ENCODE results near the gene NEUROG3. TPM values are rescaled to one million over a fixed set of nuclear protein-coding genes. Genes with fewer than 3 reads are reported as not detected.

NEUROG3 gene
- total RNA-seq, 1 experiment from 2014 or later: not detected

- TF ChIP-seq REST (IDR thresholded peaks at IDR 0.05; ENCODE audit: insufficient read depth in 1 of 2, low read depth in 2 of 2, low read length in 1 of 2) (no peak), SIN3A (IDR thresholded peaks at IDR 0.05; ENCODE audit: borderline replicate concordance, insufficient read depth, low read depth, low read length) (no peak), TCF7L2 (IDR thresholded peaks at IDR 0.05; ENCODE audit: low read depth, low read length) (no peak), CTCF (IDR thresholded peaks at IDR 0.05) (no peak), POLR2AphosphoS5 (IDR thresholded peaks at IDR 0.05; ENCODE audit: low read depth, low read length) (no peak)
- no peaks in the 10 kb centered on the region for H3K9me3 ChIP-seq (ENCODE audit: control insufficient read depth, insufficient read depth, low read depth, low read length)
- H3K4me3 ChIP-seq (ENCODE audit: low read depth in 2 of 2, low read length in 2 of 2): peak overlapping the region; percentile 25 to 51
- peak; percentile 2; the same call in 1 of the 2 replicates for ATAC-seq
- no peaks in the 10 kb centered on the region for H3K36me3 ChIP-seq (ENCODE audit: control insufficient read depth, insufficient read depth, low read length)
- in situ Hi-C loops (cut with HindIII; ENCODE audit: low pct_unique_long_range_greater_than_20kb, low sequenced_read_pairs) (no loop called here), intact Hi-C loops (cut with micrococcal nuclease; ENCODE audit: unreplicated experiment) (no loop called here)
- ChIA-PET POLR2A (interaction anchor here (0.7 kb wide), 1 partner anchor 152 kb away, joined by 5 read pairs; no protein-coding TSS in a partner anchor), CTCF (interaction anchor here (0.5 to 1.2 kb wide), 2 partner anchors 9 to 167 kb away, joined by 5 to 6 read pairs; no protein-coding TSS in a partner anchor)
- no peak overlapping the region for H3K27ac ChIP-seq (ENCODE audit: low read length)
- H3K4me1 ChIP-seq (ENCODE audit: control insufficient read depth, insufficient read depth, low read length): peaks cover 25% of the 10 kb centered on the region
- no TSS peak for BruUV-seq (replicated peaks)
- DNase-seq (ENCODE audit: low read depth, low spot score): no peak
- H3K27me3 ChIP-seq (ENCODE audit: control insufficient read depth, insufficient read depth, low read length): peaks cover 81% of the 10 kb centered on the region
Observed at GRCh38 chr10:69575164-69575722, 2.0 kb upstream of the NEUROG3 start.

- Histone ChIP-seq H3K27me3 (ENCODE audit: control insufficient read depth, insufficient read depth, low read length) (peaks cover 87% of the 10 kb centered on the region), H3K4me1 (ENCODE audit: control insufficient read depth, insufficient read depth, low read length) (peaks cover 25% of the 10 kb centered on the region), H3K9me3 (ENCODE audit: control insufficient read depth, insufficient read depth, low read depth, low read length) (no peaks in the 10 kb centered on the region), H3K27ac (ENCODE audit: low read length) (no peak overlapping the region), H3K4me3 (ENCODE audit: low read depth in 2 of 2, low read length in 2 of 2) (peak overlapping the region; percentile 25 to 51), H3K36me3 (ENCODE audit: control insufficient read depth, insufficient read depth, low read length) (no peaks in the 10 kb centered on the region)
- DNase-seq (ENCODE audit: low read depth, low spot score): no peak
- peak; percentile 33 for ATAC-seq
- BruUV-seq (replicated peaks): no TSS peak
- ChIA-PET POLR2A (no interaction called here), CTCF (interaction anchor here (1.0 kb wide), 1 partner anchor 166 kb away, joined by 4 read pairs; no protein-coding TSS in a partner anchor)
- in situ Hi-C loops (cut with HindIII; ENCODE audit: low pct_unique_long_range_greater_than_20kb, low sequenced_read_pairs) (no loop called here), intact Hi-C loops (cut with micrococcal nuclease; ENCODE audit: unreplicated experiment) (no loop called here)
- TF ChIP-seq REST (IDR thresholded peaks at IDR 0.05; ENCODE audit: insufficient read depth in 1 of 2, low read depth in 2 of 2, low read length in 1 of 2) (no peak), TCF7L2 (IDR thresholded peaks at IDR 0.05; ENCODE audit: low read depth, low read length) (no peak), POLR2AphosphoS5 (IDR thresholded peaks at IDR 0.05; ENCODE audit: low read depth, low read length) (no peak), SIN3A (IDR thresholded peaks at IDR 0.05; ENCODE audit: borderline replicate concordance, insufficient read depth, low read depth, low read length) (no peak), CTCF (IDR thresholded peaks at IDR 0.05) (no peak)
Observed at GRCh38 chr10:69574571-69574978, 1.4 kb upstream of the NEUROG3 start.

Measured in Panc1 (cell line).